Measurements from ENCODE around the gene TC2N. TPM values are rescaled to one million over a fixed set of nuclear protein-coding genes. Genes with fewer than 3 reads are reported as not detected.

Gene TC2N
- total RNA-seq, 1 donor from 2014 or later: 1.2 TPM

DNA sequence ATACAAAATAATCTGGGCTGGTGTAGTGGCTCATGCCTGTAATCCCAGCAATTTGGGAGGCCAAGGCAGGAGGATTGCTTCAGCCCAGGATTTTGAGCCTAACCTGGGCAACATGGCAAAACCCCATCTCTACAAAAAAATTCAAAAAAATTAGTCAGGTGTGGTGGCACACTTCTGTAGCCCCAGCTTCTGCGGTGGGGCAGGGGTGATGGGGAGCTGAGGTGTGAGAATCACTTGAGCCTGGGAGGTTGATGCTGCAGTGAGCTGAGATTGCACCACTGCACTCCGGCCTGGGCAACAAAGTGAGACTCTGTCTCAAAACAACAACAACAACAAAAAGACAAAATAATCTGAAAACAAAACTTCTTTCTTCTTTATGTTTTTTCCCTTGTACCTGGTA, 66.0 kb downstream of the TC2N start:
- H3K27ac Mint-ChIP-seq (ENCODE audit: unreplicated experiment): no peak overlapping the region
- no peaks in the 10 kb centered on the region for H3K4me1 Mint-ChIP-seq (ENCODE audit: low read depth, unreplicated experiment)
- DNase-seq (ENCODE audit: low read depth): no peak
- H2AFZ ChIP-seq (ENCODE audit: low read depth, low read length): no peak overlapping the region
- H3K9me3 ChIP-seq (ENCODE audit: insufficient read depth, low read depth, low read length): no peaks in the 10 kb centered on the region
- no peak overlapping the region for H3K4me2 ChIP-seq (ENCODE audit: low read length)
- no peaks in the 10 kb centered on the region for H3K27me3 ChIP-seq (ENCODE audit: insufficient read depth, low read length)
- H3K27ac ChIP-seq (ENCODE audit: low read depth, low read length): no peak overlapping the region
- TF ChIP-seq EZH2 (IDR thresholded peaks at IDR 0.05; ENCODE audit: insufficient read depth, low read length): no peak
- TF ChIP-seq, protein P1, sequence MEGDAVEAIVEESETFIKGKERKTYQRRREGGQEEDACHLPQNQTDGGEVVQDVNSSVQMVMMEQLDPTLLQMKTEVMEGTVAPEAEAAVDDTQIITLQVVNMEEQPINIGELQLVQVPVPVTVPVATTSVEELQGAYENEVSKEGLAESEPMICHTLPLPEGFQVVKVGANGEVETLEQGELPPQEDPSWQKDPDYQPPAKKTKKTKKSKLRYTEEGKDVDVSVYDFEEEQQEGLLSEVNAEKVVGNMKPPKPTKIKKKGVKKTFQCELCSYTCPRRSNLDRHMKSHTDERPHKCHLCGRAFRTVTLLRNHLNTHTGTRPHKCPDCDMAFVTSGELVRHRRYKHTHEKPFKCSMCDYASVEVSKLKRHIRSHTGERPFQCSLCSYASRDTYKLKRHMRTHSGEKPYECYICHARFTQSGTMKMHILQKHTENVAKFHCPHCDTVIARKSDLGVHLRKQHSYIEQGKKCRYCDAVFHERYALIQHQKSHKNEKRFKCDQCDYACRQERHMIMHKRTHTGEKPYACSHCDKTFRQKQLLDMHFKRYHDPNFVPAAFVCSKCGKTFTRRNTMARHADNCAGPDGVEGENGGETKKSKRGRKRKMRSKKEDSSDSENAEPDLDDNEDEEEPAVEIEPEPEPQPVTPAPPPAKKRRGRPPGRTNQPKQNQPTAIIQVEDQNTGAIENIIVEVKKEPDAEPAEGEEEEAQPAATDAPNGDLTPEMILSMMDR (IDR thresholded peaks at IDR 0.05; ENCODE audit: insufficient read depth, low read depth, low read length): no peak
- H3K9ac ChIP-seq (ENCODE audit: low read length): no peak overlapping the region
- peaks cover under 1% of the 10 kb centered on the region for H3K36me3 Mint-ChIP-seq (ENCODE audit: low read depth, unreplicated experiment)
- no peaks in the 10 kb centered on the region for H3K27me3 Mint-ChIP-seq (ENCODE audit: low read depth, unreplicated experiment)
- H3K4me1 ChIP-seq (ENCODE audit: insufficient read depth, low read length): no peaks in the 10 kb centered on the region
- no peaks in the 10 kb centered on the region for H3K79me2 ChIP-seq (ENCODE audit: insufficient read depth, low read length)
- H3K9me3 Mint-ChIP-seq (ENCODE audit: unreplicated experiment): peaks cover 4% of the 10 kb centered on the region
- no peak overlapping the region for H3K4me3 Mint-ChIP-seq (ENCODE audit: unreplicated experiment)
- no peak for FAIRE-seq
- H3K36me3 ChIP-seq (ENCODE audit: insufficient read depth, low read length): no peaks in the 10 kb centered on the region
- no peaks in the 10 kb centered on the region for H4K20me1 ChIP-seq (ENCODE audit: insufficient read depth, low read length)
- no peak overlapping the region for H3K4me3 ChIP-seq (ENCODE audit: insufficient read depth, low read depth, low read length)

DNA sequence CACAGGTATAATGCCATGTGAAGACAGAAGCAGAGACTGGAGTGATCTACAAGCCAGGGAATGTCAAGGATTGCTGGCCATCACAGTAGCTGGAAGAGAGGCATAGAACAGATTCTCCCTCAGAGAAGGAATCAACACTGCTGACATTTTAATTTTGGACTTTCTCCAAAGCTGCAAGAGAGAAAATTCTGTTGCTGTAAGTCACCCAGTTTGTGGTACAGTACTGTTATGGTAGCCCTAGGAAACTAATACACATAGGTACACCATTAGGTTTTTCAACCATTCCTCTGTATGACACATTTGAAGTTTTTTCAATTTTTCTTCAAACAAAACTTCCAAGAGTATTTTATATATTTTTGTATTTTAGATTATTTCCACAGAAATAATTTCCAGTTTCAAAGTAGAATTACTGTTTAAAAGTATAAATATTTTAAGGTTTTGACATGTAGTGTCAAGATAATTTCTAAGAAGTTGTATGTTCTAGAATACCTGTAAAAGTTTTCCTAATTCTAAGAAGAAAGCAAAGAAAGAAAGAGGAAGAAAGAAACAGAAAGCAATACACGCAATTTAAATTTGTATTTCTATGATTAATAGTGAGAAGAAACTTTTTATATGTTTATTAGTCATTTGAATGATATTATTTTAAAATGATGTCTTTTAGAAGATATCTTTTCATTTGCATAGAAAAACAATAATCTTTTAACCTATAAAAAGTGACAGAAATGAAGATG, 70.6 kb downstream of the TC2N start:
- Histone ChIP-seq H2AFZ (ENCODE audit: low read depth, low read length) (no peak overlapping the region), H3K27ac (ENCODE audit: low read depth, low read length) (no peak overlapping the region), H3K9me3 (ENCODE audit: insufficient read depth, low read depth, low read length) (no peaks in the 10 kb centered on the region), H4K20me1 (ENCODE audit: insufficient read depth, low read length) (no peaks in the 10 kb centered on the region), H3K36me3 (ENCODE audit: insufficient read depth, low read length) (no peaks in the 10 kb centered on the region), H3K4me1 (ENCODE audit: insufficient read depth, low read length) (no peaks in the 10 kb centered on the region), H3K4me3 (ENCODE audit: insufficient read depth, low read depth, low read length) (no peak overlapping the region), H3K79me2 (ENCODE audit: insufficient read depth, low read length) (no peaks in the 10 kb centered on the region), H3K4me2 (ENCODE audit: low read length) (no peak overlapping the region), H3K9ac (ENCODE audit: low read length) (no peak overlapping the region), H3K27me3 (ENCODE audit: insufficient read depth, low read length) (no peaks in the 10 kb centered on the region)
- H3K9me3 Mint-ChIP-seq (ENCODE audit: unreplicated experiment): peaks cover 9% of the 10 kb centered on the region
- DNase-seq (ENCODE audit: low read depth): peak; percentile 8
- peak; percentile 62 for FAIRE-seq
- no peak for TF ChIP-seq EZH2 (IDR thresholded peaks at IDR 0.05; ENCODE audit: insufficient read depth, low read length)
- TF ChIP-seq, protein P1 (IDR thresholded peaks at IDR 0.05; ENCODE audit: insufficient read depth, low read depth, low read length): no peak
- no peak overlapping the region for H3K4me3 Mint-ChIP-seq (ENCODE audit: unreplicated experiment)
- no peaks in the 10 kb centered on the region for H3K4me1 Mint-ChIP-seq (ENCODE audit: low read depth, unreplicated experiment)
- H3K27ac Mint-ChIP-seq (ENCODE audit: unreplicated experiment): no peak overlapping the region
- H3K27me3 Mint-ChIP-seq (ENCODE audit: low read depth, unreplicated experiment): no peaks in the 10 kb centered on the region
- H3K36me3 Mint-ChIP-seq (ENCODE audit: low read depth, unreplicated experiment): no peaks in the 10 kb centered on the region

DNA sequence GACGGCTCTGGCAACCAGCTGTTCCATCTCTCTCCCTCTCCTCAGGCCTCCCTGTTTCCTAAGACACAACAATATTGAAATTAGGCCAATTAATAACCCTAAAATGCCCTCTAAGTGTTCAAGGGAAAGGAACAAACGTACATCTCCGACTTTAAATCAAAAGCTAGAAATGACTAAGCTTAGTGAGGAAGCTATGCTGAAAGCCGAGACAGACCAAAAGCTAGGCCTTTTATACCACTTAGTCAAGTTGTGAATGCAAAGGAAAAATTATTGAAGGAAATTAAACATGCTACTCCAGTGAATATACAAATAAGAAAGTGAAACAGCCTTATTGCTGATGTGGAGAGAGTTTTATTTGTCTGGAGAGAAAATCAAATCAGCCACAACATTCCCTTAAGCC, 73.6 kb downstream of the TC2N start:
- Histone ChIP-seq H2AFZ (ENCODE audit: low read depth, low read length) (no peak overlapping the region), H3K4me2 (ENCODE audit: low read length) (no peak overlapping the region), H3K36me3 (ENCODE audit: insufficient read depth, low read length) (no peaks in the 10 kb centered on the region), H3K27me3 (ENCODE audit: insufficient read depth, low read length) (no peaks in the 10 kb centered on the region), H3K79me2 (ENCODE audit: insufficient read depth, low read length) (no peaks in the 10 kb centered on the region), H3K9me3 (ENCODE audit: insufficient read depth, low read depth, low read length) (no peaks in the 10 kb centered on the region), H3K27ac (ENCODE audit: low read depth, low read length) (no peak overlapping the region), H3K4me1 (ENCODE audit: insufficient read depth, low read length) (no peaks in the 10 kb centered on the region), H3K9ac (ENCODE audit: low read length) (no peak overlapping the region), H4K20me1 (ENCODE audit: insufficient read depth, low read length) (no peaks in the 10 kb centered on the region), H3K4me3 (ENCODE audit: insufficient read depth, low read depth, low read length) (no peak overlapping the region)
- no peak overlapping the region for H3K4me3 Mint-ChIP-seq (ENCODE audit: unreplicated experiment)
- peaks cover 9% of the 10 kb centered on the region for H3K9me3 Mint-ChIP-seq (ENCODE audit: unreplicated experiment)
- no peaks in the 10 kb centered on the region for H3K27me3 Mint-ChIP-seq (ENCODE audit: low read depth, unreplicated experiment)
- DNase-seq (ENCODE audit: low read depth) (no peak), FAIRE-seq (no peak)
- H3K36me3 Mint-ChIP-seq (ENCODE audit: low read depth, unreplicated experiment): no peaks in the 10 kb centered on the region
- H3K4me1 Mint-ChIP-seq (ENCODE audit: low read depth, unreplicated experiment): no peaks in the 10 kb centered on the region
- TF ChIP-seq, protein P1 (IDR thresholded peaks at IDR 0.05; ENCODE audit: insufficient read depth, low read depth, low read length): no peak
- TF ChIP-seq EZH2 (IDR thresholded peaks at IDR 0.05; ENCODE audit: insufficient read depth, low read length): no peak
- no peak overlapping the region for H3K27ac Mint-ChIP-seq (ENCODE audit: unreplicated experiment)

Data from astrocyte (in vitro differentiated cells and primary cell).